ENCODE measurements around the gene USP17L11. TPM values are rescaled to one million over a fixed set of nuclear protein-coding genes. Genes with fewer than 3 reads are reported as not detected.
"Not testable (repeated sequence)": the region's sequence is repeated elsewhere in the genome, so short reads cannot be mapped to it uniquely, and the experiment has no call there.

Gene USP17L11
- total RNA-seq: not detected
- polyA plus RNA-seq (ENCODE audit: insufficient read depth, low read depth, low replicate concordance): not detected
- long read RNA-seq, donor 1: 0 reads
- long read RNA-seq, donor 2: 0 reads
- long read RNA-seq, donor 3: 0 reads
- long read RNA-seq, donor 4: 0 reads
- long read RNA-seq, donor 5: 0 reads
- long read RNA-seq, donor 6: 0 reads
- long read RNA-seq, donor 7: 0 reads
- long read RNA-seq, donor 8, partial matches to known transcripts: 0 of 1 reads
- long read RNA-seq, donor 8, other reads (novel, unspliced or antisense): 0 of 1 reads
- long read RNA-seq, donor 9: 0 reads
- long read RNA-seq, donor 10: 0 reads

GRCh38 chr4:9215105-9215504, at the start of gene USP17L11:
Gene USP17L11, plus strand, starts transcription at chr4:9215405. Its CDS starts 0 bp downstream, at chr4:9215405.
- H3K9me3 ChIP-seq (ENCODE audit: control insufficient read depth in 2 of 3, insufficient read depth in 1 of 3, low read length in 3 of 3); DNase-seq; H3K4me1 ChIP-seq (ENCODE audit: control insufficient read depth in 2 of 3, insufficient read depth in 2 of 3, low read depth in 1 of 3, low read length in 3 of 3); H3K4me3 ChIP-seq (ENCODE audit: low read length in 3 of 3); H3K36me3 ChIP-seq (ENCODE audit: control insufficient read depth in 2 of 3, insufficient read depth in 3 of 3, low read length in 3 of 3); intact Hi-C loops (cut with DNase I); H3K27me3 ChIP-seq (ENCODE audit: control insufficient read depth, insufficient read depth, low read length); H3K27ac ChIP-seq (ENCODE audit: low read depth in 2 of 2, low read length in 2 of 2); FAIRE-seq; H3K9ac ChIP-seq (ENCODE audit: low read length in 3 of 3): not testable (repeated sequence)

GRCh38 chr4:9165990-9166389, 49.2 kb upstream of the USP17L11 start:
- H3K27ac ChIP-seq (ENCODE audit: low read depth in 2 of 2, low read length in 2 of 2); H3K36me3 ChIP-seq (ENCODE audit: control insufficient read depth in 2 of 3, insufficient read depth in 3 of 3, low read length in 3 of 3); FAIRE-seq; intact Hi-C loops (cut with DNase I); H3K9ac ChIP-seq (ENCODE audit: low read length in 3 of 3); H3K9me3 ChIP-seq (ENCODE audit: control insufficient read depth in 2 of 3, insufficient read depth in 1 of 3, low read length in 3 of 3); H3K27me3 ChIP-seq (ENCODE audit: control insufficient read depth, insufficient read depth, low read length); H3K4me3 ChIP-seq (ENCODE audit: low read length in 3 of 3); H3K4me1 ChIP-seq (ENCODE audit: control insufficient read depth in 2 of 3, insufficient read depth in 2 of 3, low read depth in 1 of 3, low read length in 3 of 3): not testable (repeated sequence)
- DNase-seq: peak in 1 of 5 donors; percentile 44
- TF ChIP-seq CTCF (IDR thresholded peaks at IDR 0.05; ENCODE audit: borderline replicate concordance, extremely low read depth, insufficient read depth): peak; percentile 33

- H3K27me3 ChIP-seq (ENCODE audit: control insufficient read depth, insufficient read depth, low read length); H3K4me3 ChIP-seq (ENCODE audit: low read length in 3 of 3); FAIRE-seq; H3K9ac ChIP-seq (ENCODE audit: low read length in 3 of 3); H3K9me3 ChIP-seq (ENCODE audit: control insufficient read depth in 2 of 3, insufficient read depth in 1 of 3, low read length in 3 of 3); DNase-seq; intact Hi-C loops (cut with DNase I); H3K4me1 ChIP-seq (ENCODE audit: control insufficient read depth in 2 of 3, insufficient read depth in 2 of 3, low read depth in 1 of 3, low read length in 3 of 3); H3K36me3 ChIP-seq (ENCODE audit: control insufficient read depth in 2 of 3, insufficient read depth in 3 of 3, low read length in 3 of 3); H3K27ac ChIP-seq (ENCODE audit: low read depth in 2 of 2, low read length in 2 of 2): not testable (repeated sequence)
Measured at GRCh38 chr4:9169791-9170459, 45.3 kb upstream of the USP17L11 start, which contains the start of gene FAM90A26. Gene FAM90A26, plus strand, starts transcription at chr4:9170409. Its CDS starts 2,764 bp downstream, at chr4:9173173.

- H3K9me3 ChIP-seq (ENCODE audit: control insufficient read depth in 2 of 3, insufficient read depth in 1 of 3, low read length in 3 of 3); H3K4me3 ChIP-seq (ENCODE audit: low read length in 3 of 3); H3K9ac ChIP-seq (ENCODE audit: low read length in 3 of 3); H3K27ac ChIP-seq (ENCODE audit: low read depth in 2 of 2, low read length in 2 of 2); intact Hi-C loops (cut with DNase I); H3K36me3 ChIP-seq (ENCODE audit: control insufficient read depth in 2 of 3, insufficient read depth in 3 of 3, low read length in 3 of 3); H3K27me3 ChIP-seq (ENCODE audit: control insufficient read depth, insufficient read depth, low read length); H3K4me1 ChIP-seq (ENCODE audit: control insufficient read depth in 2 of 3, insufficient read depth in 2 of 3, low read depth in 1 of 3, low read length in 3 of 3); DNase-seq; FAIRE-seq: not testable (repeated sequence)
Measured at GRCh38 chr4:9210357-9210756, 4.8 kb upstream of the USP17L11 start, which contains the start of gene USP17L10. Gene USP17L10, plus strand, starts transcription at chr4:9210657. Its CDS starts 0 bp downstream, at chr4:9210657.

GRCh38 chr4:9214701-9215100, 504 bp upstream of the USP17L11 start:
- H3K9ac ChIP-seq (ENCODE audit: low read length in 3 of 3); H3K9me3 ChIP-seq (ENCODE audit: control insufficient read depth in 2 of 3, insufficient read depth in 1 of 3, low read length in 3 of 3); H3K4me3 ChIP-seq (ENCODE audit: low read length in 3 of 3); H3K4me1 ChIP-seq (ENCODE audit: control insufficient read depth in 2 of 3, insufficient read depth in 2 of 3, low read depth in 1 of 3, low read length in 3 of 3); H3K27ac ChIP-seq (ENCODE audit: low read depth in 2 of 2, low read length in 2 of 2); FAIRE-seq; H3K36me3 ChIP-seq (ENCODE audit: control insufficient read depth in 2 of 3, insufficient read depth in 3 of 3, low read length in 3 of 3); intact Hi-C loops (cut with DNase I); H3K27me3 ChIP-seq (ENCODE audit: control insufficient read depth, insufficient read depth, low read length): not testable (repeated sequence)
- peak in 1 of 5 donors; percentile 18 for DNase-seq

GRCh38 chr4:9219852-9220251, 4.6 kb downstream of the USP17L11 start, which contains the start of gene USP17L12:
Gene USP17L12, plus strand, starts transcription at chr4:9220152. Its CDS starts 0 bp downstream, at chr4:9220152.
- H3K4me1 ChIP-seq (ENCODE audit: control insufficient read depth in 2 of 3, insufficient read depth in 2 of 3, low read depth in 1 of 3, low read length in 3 of 3); H3K9me3 ChIP-seq (ENCODE audit: control insufficient read depth in 2 of 3, insufficient read depth in 1 of 3, low read length in 3 of 3); DNase-seq; H3K27me3 ChIP-seq (ENCODE audit: control insufficient read depth, insufficient read depth, low read length); intact Hi-C loops (cut with DNase I); FAIRE-seq; H3K36me3 ChIP-seq (ENCODE audit: control insufficient read depth in 2 of 3, insufficient read depth in 3 of 3, low read length in 3 of 3); H3K9ac ChIP-seq (ENCODE audit: low read length in 3 of 3); H3K27ac ChIP-seq (ENCODE audit: low read depth in 2 of 2, low read length in 2 of 2); H3K4me3 ChIP-seq (ENCODE audit: low read length in 3 of 3): not testable (repeated sequence)

GRCh38 chr4:9224596-9224995, 9.4 kb downstream of the USP17L11 start, which contains the start of gene USP17L13:
Gene USP17L13, plus strand, starts transcription at chr4:9224896. Its CDS starts 0 bp downstream, at chr4:9224896.
- H3K9me3 ChIP-seq (ENCODE audit: control insufficient read depth in 2 of 3, insufficient read depth in 1 of 3, low read length in 3 of 3); H3K4me1 ChIP-seq (ENCODE audit: control insufficient read depth in 2 of 3, insufficient read depth in 2 of 3, low read depth in 1 of 3, low read length in 3 of 3); H3K4me3 ChIP-seq (ENCODE audit: low read length in 3 of 3); intact Hi-C loops (cut with DNase I); H3K27ac ChIP-seq (ENCODE audit: low read depth in 2 of 2, low read length in 2 of 2); FAIRE-seq; DNase-seq; H3K36me3 ChIP-seq (ENCODE audit: control insufficient read depth in 2 of 3, insufficient read depth in 3 of 3, low read length in 3 of 3); H3K9ac ChIP-seq (ENCODE audit: low read length in 3 of 3); H3K27me3 ChIP-seq (ENCODE audit: control insufficient read depth, insufficient read depth, low read length): not testable (repeated sequence)
